GM12891 (cell line): ENCODE measurements around the gene SLC9A9.

Experiments used
- POLR2A ChIP-seq: IDR thresholded peaks from 2 replicates; pipeline ENCODE4 v1.6.1; 2011; ENCODE audit warnings: low read depth, low read length, control low read depth
- POLR2AphosphoS5 ChIP-seq: IDR thresholded peaks from 2 replicates; pipeline ENCODE4 v1.6.1; 2011; ENCODE audit warnings: low read depth, low read length, control low read depth

DNA sequence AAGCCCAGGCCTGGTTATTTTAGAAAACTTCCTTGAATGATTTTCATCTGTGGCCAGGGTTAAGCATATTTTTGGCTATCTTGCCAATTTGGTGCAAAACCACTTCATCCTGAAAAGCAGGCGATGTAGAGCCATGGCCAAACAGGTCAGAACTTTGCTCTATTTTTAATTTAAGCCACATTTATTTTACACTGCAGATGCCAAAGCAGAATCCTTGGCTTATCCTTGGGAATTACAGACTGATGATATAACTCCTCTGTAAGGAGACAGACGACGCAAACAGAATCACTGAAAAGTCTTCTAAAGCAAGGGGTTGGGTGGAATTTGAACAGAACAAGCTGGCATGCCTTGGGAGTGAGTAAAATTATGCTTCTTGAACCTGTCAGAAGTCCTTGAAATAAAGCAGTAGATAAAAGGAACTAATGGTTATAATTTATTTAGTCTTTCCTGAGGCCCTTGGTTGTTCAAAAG is 606.8 kb downstream of the SLC9A9 start:
- TF ChIP-seq POLR2A (no peak), POLR2AphosphoS5 (no peak)
